ENCODE results near the gene SLC7A8. TPM values are rescaled to one million over a fixed set of nuclear protein-coding genes. Genes with fewer than 3 reads are reported as not detected.
"Not testable (repeated sequence)": the region's sequence is repeated elsewhere in the genome, so short reads cannot be mapped to it uniquely, and the experiment has no call there.

Gene SLC7A8
- total RNA-seq, 1 donor from 2014 or later = 2.3 TPM

GRCh38 chr14:23206422-23207145 is 23.1 kb upstream of the SLC7A8 start:
- TF ChIP-seq CTCF (IDR thresholded peaks at IDR 0.05; ENCODE audit: insufficient read depth, low read length, poor library complexity, severe bottlenecking) = no peak
- no peaks in the 10 kb centered on the region for H3K36me3 ChIP-seq (ENCODE audit: control insufficient read depth, insufficient read depth, low read length)
- no peak overlapping the region for H3K4me3 ChIP-seq (ENCODE audit: low read depth, low read length)
- DNase-seq (ENCODE audit: low read depth) = no peak
- no peaks in the 10 kb centered on the region for H3K27me3 ChIP-seq (ENCODE audit: control insufficient read depth, insufficient read depth, low read length)

GRCh38 chr14:23202001-23202400 is 18.5 kb upstream of the SLC7A8 start:
- no peak for DNase-seq (ENCODE audit: low read depth)
- Histone ChIP-seq H3K36me3 (ENCODE audit: control insufficient read depth, insufficient read depth, low read length) (no peaks in the 10 kb centered on the region), H3K27me3 (ENCODE audit: control insufficient read depth, insufficient read depth, low read length) (no peaks in the 10 kb centered on the region), H3K4me3 (ENCODE audit: low read depth, low read length) (no peak overlapping the region)
- no peak for TF ChIP-seq CTCF (IDR thresholded peaks at IDR 0.05; ENCODE audit: insufficient read depth, low read length, poor library complexity, severe bottlenecking)

GRCh38 chr14:23199141-23199540 is 15.7 kb upstream of the SLC7A8 start:
- H3K4me3 ChIP-seq (ENCODE audit: low read depth, low read length); H3K27me3 ChIP-seq (ENCODE audit: control insufficient read depth, insufficient read depth, low read length); H3K36me3 ChIP-seq (ENCODE audit: control insufficient read depth, insufficient read depth, low read length); DNase-seq (ENCODE audit: low read depth): not testable (repeated sequence)

GRCh38 chr14:23196487-23196886 is 13.0 kb upstream of the SLC7A8 start:
- not testable (repeated sequence) for H3K36me3 ChIP-seq (ENCODE audit: control insufficient read depth, insufficient read depth, low read length); DNase-seq (ENCODE audit: low read depth); H3K4me3 ChIP-seq (ENCODE audit: low read depth, low read length); H3K27me3 ChIP-seq (ENCODE audit: control insufficient read depth, insufficient read depth, low read length)

GRCh38 chr14:23195552-23196101 is 12.2 kb upstream of the SLC7A8 start:
- DNase-seq (ENCODE audit: low read depth) = no peak
- no peak for TF ChIP-seq CTCF (IDR thresholded peaks at IDR 0.05; ENCODE audit: insufficient read depth, low read length, poor library complexity, severe bottlenecking)
- Histone ChIP-seq H3K36me3 (ENCODE audit: control insufficient read depth, insufficient read depth, low read length) (no peaks in the 10 kb centered on the region), H3K4me3 (ENCODE audit: low read depth, low read length) (no peak overlapping the region), H3K27me3 (ENCODE audit: control insufficient read depth, insufficient read depth, low read length) (no peaks in the 10 kb centered on the region)

- no peak for DNase-seq (ENCODE audit: low read depth)
- Histone ChIP-seq H3K27me3 (ENCODE audit: control insufficient read depth, insufficient read depth, low read length) (no peaks in the 10 kb centered on the region), H3K36me3 (ENCODE audit: control insufficient read depth, insufficient read depth, low read length) (no peaks in the 10 kb centered on the region), H3K4me3 (ENCODE audit: low read depth, low read length) (no peak overlapping the region)
- TF ChIP-seq CTCF (IDR thresholded peaks at IDR 0.05; ENCODE audit: insufficient read depth, low read length, poor library complexity, severe bottlenecking) = no peak
These were observed 10.0 kb upstream of the SLC7A8 start for GRCh38 chr14:23193432-23193831.

GRCh38 chr14:23187925-23188324 is 4.5 kb upstream of the SLC7A8 start:
- Histone ChIP-seq H3K27me3 (ENCODE audit: control insufficient read depth, insufficient read depth, low read length) (no peaks in the 10 kb centered on the region), H3K36me3 (ENCODE audit: control insufficient read depth, insufficient read depth, low read length) (no peaks in the 10 kb centered on the region), H3K4me3 (ENCODE audit: low read depth, low read length) (no peak overlapping the region)
- no peak for TF ChIP-seq CTCF (IDR thresholded peaks at IDR 0.05; ENCODE audit: insufficient read depth, low read length, poor library complexity, severe bottlenecking)
- no peak for DNase-seq (ENCODE audit: low read depth)

Measured in kidney epithelial cell (primary cell).